OCI-LY3 (cell line): ENCODE data around the gene MRPS18A.
"Not testable (repeated sequence)": the region's sequence is repeated elsewhere in the genome, so short reads cannot be mapped to it uniquely, and the experiment has no call there.

Experiments
- H2AFZ ChIP-seq: fragments of 200-600, 300-600 bp; shearing (Covaris generic); 2 replicates; pipeline ENCODE4 v1.6.0; 2014; ENCODE audit warnings: antibody characterized with exemption, low read depth, low read length
- H3K27ac ChIP-seq: fragments of 200-600, 300-600 bp; sonication (generic); 2 replicates; pipeline ENCODE4 v1.5.1; 2014; ENCODE audit warnings: mild to moderate bottlenecking, low read length, moderate library complexity, mixed read lengths
- H3K27me3 ChIP-seq: fragments of 200-600, 300-600 bp; sonication (generic); 2 replicates; pipeline ENCODE4 v1.6.1; 2014; ENCODE audit warnings: low read depth, low read length, mixed read lengths
- H3K36me3 ChIP-seq: fragments of 200-600, 300-600 bp; sonication (generic); replicated peaks from 2 replicates; pipeline ENCODE3; 2014; ENCODE audit warnings: low read depth, low read length, mixed read lengths
- H3K4me1 ChIP-seq: fragments of 300-600, 200-600 bp; sonication (generic); 2 replicates; pipeline ENCODE4 v1.6.1; 2014; ENCODE audit warnings: low read length, mixed read lengths
- H3K4me2 ChIP-seq: fragments of 200-600, 300-600 bp; sonication (generic); 2 replicates; pipeline ENCODE4 v1.6.1; 2014; ENCODE audit warnings: low read length, mixed read lengths
- H3K4me3 ChIP-seq: fragments of 300-600, 200-600 bp; sonication (generic); 2 replicates; pipeline ENCODE4 v1.5.1; 2014; ENCODE audit warnings: antibody characterized with exemption, mild to moderate bottlenecking, low read length, moderate library complexity
- H3K79me2 ChIP-seq: fragments of 300-600, 200-600 bp; shearing (Covaris generic); 2 replicates; pipeline ENCODE4 v1.6.1; 2014; ENCODE audit warnings: mild to moderate bottlenecking, low read length, mixed read lengths
- H3K9ac ChIP-seq: fragments of 300-600, 200-600 bp; shearing (Covaris generic); 2 replicates; pipeline ENCODE4 v1.6.0; 2014; ENCODE audit warnings: mild to moderate bottlenecking, low read length, moderate library complexity
- H3K9me3 ChIP-seq: fragments of 200-600, 300-600 bp; shearing (Covaris generic); 2 replicates; pipeline ENCODE4 v1.6.1; 2014; ENCODE audit warnings: low read length, mixed read lengths; ENCODE audit not compliant: insufficient read depth
- H4K20me1 ChIP-seq: fragments of 200-600, 300-600 bp; sonication (generic); 2 replicates; pipeline ENCODE4 v1.6.1; 2016; ENCODE audit warnings: low read length, mixed read lengths; ENCODE audit not compliant: insufficient read depth
- CTCF ChIP-seq: fragments of 200-600, 300-600 bp; sonication (generic); IDR thresholded peaks from 2 replicates; pipeline ENCODE4 v1.5.1; 2014; ENCODE audit warnings: antibody characterized with exemption, low read length, low read depth
- EZH2phosphoT487 ChIP-seq: fragments of 200-600 bp; shearing (Covaris generic); IDR thresholded peaks from 2 replicates; pipeline ENCODE4 v1.6.1; 2018; ENCODE audit warnings: antibody characterized with exemption, mixed run types, low read depth

MRPS18A gene

GRCh38 chr6:43657221-43657802, 30.3 kb downstream of the MRPS18A start:
- no peaks in the 10 kb centered on the region for H3K79me2 ChIP-seq
- no peak overlapping the region for H3K4me3 ChIP-seq
- H3K4me2 ChIP-seq = no peak overlapping the region
- no peak overlapping the region for H2AFZ ChIP-seq
- no peak overlapping the region for H3K9ac ChIP-seq
- no peaks in the 10 kb centered on the region for H4K20me1 ChIP-seq
- peaks cover 4% of the 10 kb centered on the region for H3K36me3 ChIP-seq
- no peak for TF ChIP-seq EZH2phosphoT487
- no peak for TF ChIP-seq CTCF
- no peaks in the 10 kb centered on the region for H3K9me3 ChIP-seq
- H3K27ac ChIP-seq = no peak overlapping the region
- no peaks in the 10 kb centered on the region for H3K27me3 ChIP-seq
- peaks cover 4% of the 10 kb centered on the region; the same call in 1 of the 2 replicates for H3K4me1 ChIP-seq

- not testable (repeated sequence) for H3K4me3 ChIP-seq, H3K4me1 ChIP-seq, H3K9me3 ChIP-seq, H3K9ac ChIP-seq, H3K27ac ChIP-seq, H4K20me1 ChIP-seq, H2AFZ ChIP-seq, H3K36me3 ChIP-seq, H3K79me2 ChIP-seq, H3K27me3 ChIP-seq, H3K4me2 ChIP-seq
Measured at GRCh38 chr6:43652822-43653221, 34.8 kb downstream of the MRPS18A start.

- H3K4me1 ChIP-seq = peaks cover 4% of the 10 kb centered on the region; the same call in 1 of the 2 replicates
- H3K27ac ChIP-seq = no peak overlapping the region
- H2AFZ ChIP-seq = no peak overlapping the region
- H3K9me3 ChIP-seq = no peaks in the 10 kb centered on the region
- H3K4me2 ChIP-seq = no peak overlapping the region
- H4K20me1 ChIP-seq = no peaks in the 10 kb centered on the region
- TF ChIP-seq CTCF = no peak
- no peak for TF ChIP-seq EZH2phosphoT487
- H3K79me2 ChIP-seq = no peaks in the 10 kb centered on the region
- no peaks in the 10 kb centered on the region for H3K27me3 ChIP-seq
- no peaks in the 10 kb centered on the region for H3K36me3 ChIP-seq
- H3K9ac ChIP-seq = no peak overlapping the region
- no peak overlapping the region for H3K4me3 ChIP-seq
Measured at GRCh38 chr6:43648248-43648647, 39.3 kb downstream of the MRPS18A start.

- H3K4me1 ChIP-seq = peaks cover 1% of the 10 kb centered on the region; the same call in 1 of the 2 replicates
- H3K4me3 ChIP-seq = no peak overlapping the region
- peaks cover 1% of the 10 kb centered on the region; the same call in 1 of the 2 replicates for H4K20me1 ChIP-seq
- H3K9ac ChIP-seq = no peak overlapping the region
- H3K9me3 ChIP-seq = no peaks in the 10 kb centered on the region
- H2AFZ ChIP-seq = no peak overlapping the region
- H3K27me3 ChIP-seq = no peaks in the 10 kb centered on the region
- no peak for TF ChIP-seq EZH2phosphoT487
- no peak overlapping the region for H3K27ac ChIP-seq
- no peaks in the 10 kb centered on the region for H3K79me2 ChIP-seq
- H3K36me3 ChIP-seq = peaks cover 2% of the 10 kb centered on the region
- no peak overlapping the region for H3K4me2 ChIP-seq
Measured at GRCh38 chr6:43647613-43648012, 40.0 kb downstream of the MRPS18A start.

GRCh38 chr6:43645613-43645964, 42.0 kb downstream of the MRPS18A start:
- Histone ChIP-seq H3K4me2 (no peak overlapping the region), H3K27me3 (no peaks in the 10 kb centered on the region), H3K27ac (no peak overlapping the region), H2AFZ (no peak overlapping the region), H3K36me3 (peaks cover 14% of the 10 kb centered on the region), H3K4me1 (no peaks in the 10 kb centered on the region), H3K9me3 (no peaks in the 10 kb centered on the region), H4K20me1 (peaks cover 13% of the 10 kb centered on the region), H3K4me3 (no peak overlapping the region), H3K9ac (no peak overlapping the region), H3K79me2 (peaks cover 8% of the 10 kb centered on the region)
- TF ChIP-seq CTCF (no peak), EZH2phosphoT487 (no peak)
